ENCODE data around the gene PTGIR. TPM values are rescaled to one million over a fixed set of nuclear protein-coding genes. Genes with fewer than 3 reads are reported as not detected.

PTGIR gene
- total and polyA plus RNA-seq, 2 donors (not counting 1 experiment from before 2014, with no cell fraction given), result 16.5 to 27.8 TPM

DNA sequence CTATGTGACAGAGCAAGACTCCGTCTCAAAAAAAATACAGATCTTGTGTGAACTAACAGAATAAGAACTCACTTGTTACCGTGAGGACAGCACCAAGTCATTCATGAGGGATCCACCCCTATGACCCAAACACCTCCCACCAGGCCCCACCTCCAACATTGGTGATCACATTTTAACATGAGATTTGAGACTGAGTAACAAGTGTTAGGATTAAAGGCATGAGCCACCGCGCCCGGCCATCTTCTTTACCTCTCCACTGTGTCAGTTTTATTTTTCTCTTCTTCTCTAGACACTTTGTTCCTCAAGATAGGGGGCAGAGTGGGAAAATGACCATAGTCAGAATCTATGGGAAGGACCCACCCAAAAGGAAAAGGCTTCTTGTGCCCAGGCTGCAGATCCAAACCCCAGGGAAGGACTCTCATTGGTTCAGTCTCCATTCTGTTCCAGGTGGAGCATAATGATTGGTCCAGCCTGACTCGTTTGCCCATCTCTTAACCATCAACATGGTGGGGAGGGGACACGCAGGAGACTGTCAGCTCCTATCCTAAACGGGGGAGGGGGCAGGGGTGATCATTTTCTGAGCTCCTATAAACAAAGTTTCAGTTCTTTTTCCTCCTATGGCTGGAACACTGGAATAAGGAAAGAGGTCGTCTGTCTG is 25.0 kb downstream of the PTGIR start:
- no peak for DNase-seq (ENCODE audit: low read depth in 2 of 2)
- Histone ChIP-seq H3K4me3 (replicated peaks in 1 of 4; ENCODE audit: control extremely low read depth in 1 of 4, insufficient read depth in 1 of 4, low read depth in 3 of 4, low read length in 4 of 4) (peak overlapping the region; percentile 63 to 92 (median 80)), H3K9ac (ENCODE audit: insufficient read depth, low read length) (peak overlapping the region; percentile 100), H4K20me1 (ENCODE audit: control insufficient read depth, extremely low read depth, insufficient read depth, low read length) (no peaks in the 10 kb centered on the region), H3K27ac (ENCODE audit: insufficient read depth, low read length) (peak overlapping the region; percentile 100), H3K27me3 (ENCODE audit: control insufficient read depth, insufficient read depth, low read length) (no peaks in the 10 kb centered on the region), H2AFZ (ENCODE audit: low read length) (peak overlapping the region; percentile 68), H3K4me2 (ENCODE audit: extremely low read depth, insufficient read depth, low read length) (peak overlapping the region; percentile 47), H3K36me3 (ENCODE audit: control insufficient read depth, insufficient read depth, low read length) (no peaks in the 10 kb centered on the region), H3K4me1 (ENCODE audit: control insufficient read depth, extremely low read depth, insufficient read depth, low read length) (peaks cover 12% of the 10 kb centered on the region), H3K79me2 (ENCODE audit: control insufficient read depth, insufficient read depth, low read length) (peaks cover 37% of the 10 kb centered on the region), H3K9me3 (ENCODE audit: control insufficient read depth, insufficient read depth, low read depth, low read length) (no peaks in the 10 kb centered on the region)
- TF ChIP-seq, protein P1, sequence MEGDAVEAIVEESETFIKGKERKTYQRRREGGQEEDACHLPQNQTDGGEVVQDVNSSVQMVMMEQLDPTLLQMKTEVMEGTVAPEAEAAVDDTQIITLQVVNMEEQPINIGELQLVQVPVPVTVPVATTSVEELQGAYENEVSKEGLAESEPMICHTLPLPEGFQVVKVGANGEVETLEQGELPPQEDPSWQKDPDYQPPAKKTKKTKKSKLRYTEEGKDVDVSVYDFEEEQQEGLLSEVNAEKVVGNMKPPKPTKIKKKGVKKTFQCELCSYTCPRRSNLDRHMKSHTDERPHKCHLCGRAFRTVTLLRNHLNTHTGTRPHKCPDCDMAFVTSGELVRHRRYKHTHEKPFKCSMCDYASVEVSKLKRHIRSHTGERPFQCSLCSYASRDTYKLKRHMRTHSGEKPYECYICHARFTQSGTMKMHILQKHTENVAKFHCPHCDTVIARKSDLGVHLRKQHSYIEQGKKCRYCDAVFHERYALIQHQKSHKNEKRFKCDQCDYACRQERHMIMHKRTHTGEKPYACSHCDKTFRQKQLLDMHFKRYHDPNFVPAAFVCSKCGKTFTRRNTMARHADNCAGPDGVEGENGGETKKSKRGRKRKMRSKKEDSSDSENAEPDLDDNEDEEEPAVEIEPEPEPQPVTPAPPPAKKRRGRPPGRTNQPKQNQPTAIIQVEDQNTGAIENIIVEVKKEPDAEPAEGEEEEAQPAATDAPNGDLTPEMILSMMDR (conservative IDR thresholded peaks at IDR 0.05 in 1 of 2, IDR thresholded peaks at IDR 0.05 in 1 of 2; ENCODE audit: low read depth in 1 of 2, low read length in 2 of 2), result no peak
- TF ChIP-seq EZH2 (IDR thresholded peaks at IDR 0.05; ENCODE audit: low read length, missing control alignments), result no peak

DNA sequence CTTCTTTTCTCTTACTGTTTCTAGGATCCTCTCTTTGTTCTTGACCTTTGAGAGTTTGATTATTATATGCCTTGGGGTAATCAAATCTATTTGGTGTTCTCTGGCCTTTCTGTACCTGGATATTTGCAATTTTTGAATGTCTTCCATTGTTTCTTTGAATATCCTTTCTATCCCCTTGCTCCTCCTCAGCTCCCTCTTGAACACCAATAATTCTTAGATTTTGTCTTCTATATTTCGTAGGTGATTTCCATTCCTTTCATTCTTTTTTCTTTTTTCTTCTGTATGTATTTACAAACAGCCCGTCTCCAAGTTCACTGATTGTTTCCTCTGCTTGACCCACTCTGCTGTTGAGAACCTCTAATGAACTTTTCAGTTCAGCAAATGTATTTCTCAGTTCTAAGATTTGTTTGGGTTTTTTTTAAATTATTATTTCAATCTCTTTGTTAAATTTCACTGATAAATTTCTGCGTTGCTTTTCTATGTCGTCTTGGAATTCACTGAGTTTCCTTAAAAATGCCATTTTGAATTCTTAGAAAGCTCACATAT is 26.4 kb downstream of the PTGIR start:
- H3K9ac ChIP-seq (ENCODE audit: insufficient read depth, low read length), result no peak overlapping the region
- TF ChIP-seq EZH2 (IDR thresholded peaks at IDR 0.05; ENCODE audit: low read length, missing control alignments), result no peak
- TF ChIP-seq, protein P1 (conservative IDR thresholded peaks at IDR 0.05 in 1 of 2, IDR thresholded peaks at IDR 0.05 in 1 of 2; ENCODE audit: low read depth in 1 of 2, low read length in 2 of 2), result no peak
- H3K9me3 ChIP-seq (ENCODE audit: control insufficient read depth, insufficient read depth, low read depth, low read length), result no peaks in the 10 kb centered on the region
- no peak overlapping the region for H3K4me3 ChIP-seq (replicated peaks in 1 of 4; ENCODE audit: control extremely low read depth in 1 of 4, insufficient read depth in 1 of 4, low read depth in 3 of 4, low read length in 4 of 4)
- H3K27me3 ChIP-seq (ENCODE audit: control insufficient read depth, insufficient read depth, low read length), result no peaks in the 10 kb centered on the region
- H3K36me3 ChIP-seq (ENCODE audit: control insufficient read depth, insufficient read depth, low read length), result no peaks in the 10 kb centered on the region
- no peaks in the 10 kb centered on the region for H4K20me1 ChIP-seq (ENCODE audit: control insufficient read depth, extremely low read depth, insufficient read depth, low read length)
- peaks cover 5% of the 10 kb centered on the region for H3K4me1 ChIP-seq (ENCODE audit: control insufficient read depth, extremely low read depth, insufficient read depth, low read length)
- DNase-seq (ENCODE audit: low read depth in 2 of 2), result no peak
- no peak overlapping the region for H3K4me2 ChIP-seq (ENCODE audit: extremely low read depth, insufficient read depth, low read length)
- H3K79me2 ChIP-seq (ENCODE audit: control insufficient read depth, insufficient read depth, low read length), result peaks cover 23% of the 10 kb centered on the region
- no peak overlapping the region for H2AFZ ChIP-seq (ENCODE audit: low read length)
- H3K27ac ChIP-seq (ENCODE audit: insufficient read depth, low read length), result no peak overlapping the region

DNA sequence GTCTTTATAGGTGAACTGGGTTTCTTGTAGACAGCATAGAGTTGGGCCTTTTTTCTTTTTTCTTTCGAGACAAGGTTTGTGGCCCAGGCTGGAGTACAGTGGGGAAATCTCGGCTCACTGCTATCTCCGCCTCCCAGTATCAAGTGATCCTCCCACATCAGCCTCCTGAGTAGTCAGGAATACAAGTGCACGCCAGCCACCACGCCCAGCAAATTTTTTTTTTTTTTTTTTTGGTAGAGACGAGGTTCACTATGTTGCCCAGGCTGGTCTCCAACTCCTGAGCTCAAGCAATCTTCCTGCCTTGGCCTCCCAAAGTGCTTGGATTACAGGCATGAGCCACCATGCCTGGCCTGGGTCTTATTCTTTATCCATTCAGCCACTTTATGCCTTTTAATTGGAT is 28.9 kb downstream of the PTGIR start:
- no peak overlapping the region for H3K27ac ChIP-seq (ENCODE audit: insufficient read depth, low read length)
- no peaks in the 10 kb centered on the region for H4K20me1 ChIP-seq (ENCODE audit: control insufficient read depth, extremely low read depth, insufficient read depth, low read length)
- H3K9me3 ChIP-seq (ENCODE audit: control insufficient read depth, insufficient read depth, low read depth, low read length), result no peaks in the 10 kb centered on the region
- no peak overlapping the region for H3K4me3 ChIP-seq (replicated peaks in 1 of 4; ENCODE audit: control extremely low read depth in 1 of 4, insufficient read depth in 1 of 4, low read depth in 3 of 4, low read length in 4 of 4)
- no peaks in the 10 kb centered on the region for H3K27me3 ChIP-seq (ENCODE audit: control insufficient read depth, insufficient read depth, low read length)
- no peak for DNase-seq (ENCODE audit: low read depth in 2 of 2)
- H3K4me2 ChIP-seq (ENCODE audit: extremely low read depth, insufficient read depth, low read length), result no peak overlapping the region
- TF ChIP-seq, protein P1 (conservative IDR thresholded peaks at IDR 0.05 in 1 of 2, IDR thresholded peaks at IDR 0.05 in 1 of 2; ENCODE audit: low read depth in 1 of 2, low read length in 2 of 2), result no peak
- no peak for TF ChIP-seq EZH2 (IDR thresholded peaks at IDR 0.05; ENCODE audit: low read length, missing control alignments)
- no peak overlapping the region for H2AFZ ChIP-seq (ENCODE audit: low read length)
- no peak overlapping the region for H3K9ac ChIP-seq (ENCODE audit: insufficient read depth, low read length)
- H3K4me1 ChIP-seq (ENCODE audit: control insufficient read depth, extremely low read depth, insufficient read depth, low read length), result no peaks in the 10 kb centered on the region
- no peaks in the 10 kb centered on the region for H3K36me3 ChIP-seq (ENCODE audit: control insufficient read depth, insufficient read depth, low read length)
- H3K79me2 ChIP-seq (ENCODE audit: control insufficient read depth, insufficient read depth, low read length), result no peaks in the 10 kb centered on the region
